ENCODE measurements around the gene RNU6-9. TPM values are rescaled to one million over a fixed set of nuclear protein-coding genes. Genes with fewer than 3 reads are reported as not detected.

Gene RNU6-9
- total RNA-seq, 1 donor from 2014 or later, result not detected

GRCh38 chr19:861141-861755 lies 32.0 kb upstream of the RNU6-9 start:
- H3K4me3 ChIP-seq, result peak overlapping the region in 1 of 2 donors; percentile 52
- H3K9me3 ChIP-seq, result no peaks in the 10 kb centered on the region
- intact Hi-C loops (cut with DNase I), result loop anchor here (5.0 to 10.0 kb wide), 2 partner anchors 86 to 121 kb away; partner anchors contain the start of gene WDR18
- H3K27me3 ChIP-seq, result peaks cover 24% of the 10 kb centered on the region
- H3K27ac ChIP-seq, result no peak overlapping the region
- DNase-seq (ENCODE audit: low spot score in 2 of 2), result no peak
- no peaks in the 10 kb centered on the region for H3K36me3 ChIP-seq
- no peak for TF ChIP-seq CTCF (IDR thresholded peaks at IDR 0.05)
- peaks cover 0 to 11% of the 10 kb centered on the region in 2 donors for H3K4me1 ChIP-seq

DNA sequence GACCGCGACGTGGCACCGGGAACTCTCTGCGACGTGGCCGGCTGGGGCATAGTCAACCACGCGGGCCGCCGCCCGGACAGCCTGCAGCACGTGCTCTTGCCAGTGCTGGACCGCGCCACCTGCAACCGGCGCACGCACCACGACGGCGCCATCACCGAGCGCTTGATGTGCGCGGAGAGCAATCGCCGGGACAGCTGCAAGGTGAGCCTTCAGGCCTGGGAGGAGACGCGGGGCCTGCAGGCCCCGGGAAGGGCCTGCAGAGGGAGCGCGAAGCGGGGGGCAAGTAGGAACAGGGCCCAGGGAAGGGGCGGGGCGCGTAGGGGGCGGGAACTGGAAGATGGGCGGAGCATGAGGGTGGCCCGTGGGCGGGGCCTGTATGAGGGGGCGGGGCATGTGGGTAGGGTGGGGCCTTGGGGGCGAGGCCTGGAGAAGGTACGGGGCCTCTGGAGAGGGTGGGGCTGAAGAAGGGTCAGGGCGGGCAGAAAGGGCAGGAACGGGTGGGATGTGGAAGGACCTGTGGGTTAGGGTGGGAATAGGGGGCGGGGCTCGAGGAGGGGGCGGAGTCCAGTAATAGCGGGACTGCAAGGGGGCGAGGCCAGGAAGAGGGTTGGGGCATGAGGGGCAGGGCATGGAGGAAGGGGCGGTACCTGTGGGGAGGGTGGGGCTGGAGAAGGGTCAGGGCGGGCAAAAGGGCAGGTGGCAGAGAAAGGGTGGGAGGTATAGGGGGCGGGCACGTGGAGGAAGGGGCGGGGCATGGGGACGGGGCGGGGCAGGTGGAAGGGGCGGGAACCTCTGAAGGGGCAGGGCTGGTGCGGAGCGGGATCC lies 31.3 kb upstream of the RNU6-9 start:
- peak overlapping the region in 1 of 2 donors; percentile 35 for H3K4me3 ChIP-seq
- TF ChIP-seq CTCF (IDR thresholded peaks at IDR 0.05), result no peak
- intact Hi-C loops (cut with DNase I), result loop anchor here (5.0 to 10.0 kb wide), 2 partner anchors 87 to 120 kb away; partner anchors contain the start of gene WDR18
- H3K4me1 ChIP-seq, result peaks cover 0 to 11% of the 10 kb centered on the region in 2 donors
- no peak for DNase-seq (ENCODE audit: low spot score in 2 of 2)
- peaks cover 0 to 1% of the 10 kb centered on the region in 2 donors for H3K36me3 ChIP-seq
- no peaks in the 10 kb centered on the region for H3K9me3 ChIP-seq
- peaks cover 24% of the 10 kb centered on the region for H3K27me3 ChIP-seq
- H3K27ac ChIP-seq, result no peak overlapping the region

GRCh38 chr19:862581-863314 lies 30.5 kb upstream of the RNU6-9 start:
- intact Hi-C loops (cut with DNase I), result loop anchor here (5.0 to 10.0 kb wide), 2 partner anchors 88 to 120 kb away; partner anchors contain the start of gene WDR18
- H3K4me1 ChIP-seq, result peaks cover 0 to 11% of the 10 kb centered on the region in 2 donors
- peaks cover 24% of the 10 kb centered on the region for H3K27me3 ChIP-seq
- H3K27ac ChIP-seq, result no peak overlapping the region
- H3K4me3 ChIP-seq, result peak overlapping the region in 1 of 2 donors; percentile 35
- peaks cover 3 to 8% of the 10 kb centered on the region in 2 donors for H3K36me3 ChIP-seq
- H3K9me3 ChIP-seq, result no peaks in the 10 kb centered on the region
- peak in 1 of 2 donors; percentile 78 for DNase-seq (ENCODE audit: low spot score in 2 of 2)
- TF ChIP-seq CTCF (IDR thresholded peaks at IDR 0.05), result no peak

DNA sequence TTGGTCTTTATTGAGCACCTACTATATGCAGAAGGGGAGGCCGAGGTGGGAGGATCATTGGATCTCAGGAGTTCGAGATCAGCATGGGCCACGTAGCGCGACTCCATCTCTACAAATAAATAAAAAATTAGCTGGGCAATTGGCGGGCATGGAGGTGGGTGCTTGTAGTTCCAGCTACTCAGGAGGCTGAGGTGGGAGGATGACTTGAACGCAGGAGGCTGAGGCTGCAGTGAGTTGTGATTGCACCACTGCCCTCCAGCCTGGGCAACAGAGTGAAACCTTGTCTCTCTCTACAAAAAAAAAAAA lies 30.0 kb upstream of the RNU6-9 start:
- Histone ChIP-seq H3K4me1 (peaks cover 0 to 11% of the 10 kb centered on the region in 2 donors), H3K27ac (peak overlapping the region in 1 of 2 donors; percentile 27), H3K36me3 (peaks cover 8 to 13% of the 10 kb centered on the region in 2 donors), H3K27me3 (peaks cover 24% of the 10 kb centered on the region), H3K9me3 (no peaks in the 10 kb centered on the region), H3K4me3 (peak overlapping the region in 1 of 2 donors; percentile 35)
- no peak for TF ChIP-seq CTCF (IDR thresholded peaks at IDR 0.05)
- intact Hi-C loops (cut with DNase I), result loop anchor here (5.0 to 10.0 kb wide), 2 partner anchors 88 to 119 kb away; partner anchors contain the start of gene WDR18
- no peak for DNase-seq (ENCODE audit: low spot score in 2 of 2)

GRCh38 chr19:866769-867300 lies 26.4 kb upstream of the RNU6-9 start:
- TF ChIP-seq CTCF (IDR thresholded peaks at IDR 0.05), result no peak
- Histone ChIP-seq H3K27me3 (peaks cover 2% of the 10 kb centered on the region), H3K27ac (no peak overlapping the region), H3K9me3 (no peaks in the 10 kb centered on the region), H3K4me1 (peaks cover 4 to 13% of the 10 kb centered on the region in 2 donors), H3K4me3 (no peak overlapping the region), H3K36me3 (peaks cover 23 to 29% of the 10 kb centered on the region in 2 donors)
- DNase-seq (ENCODE audit: low spot score in 2 of 2), result no peak
- intact Hi-C loops (cut with DNase I), result loop anchor here (10.0 kb wide), 1 partner anchor 92 kb away; no protein-coding TSS in a partner anchor

Measured in ascending aorta (tissue), 2 donors.